ENCODE measurements around the gene STK32C. TPM values are rescaled to one million over a fixed set of nuclear protein-coding genes. Genes with fewer than 3 reads are reported as not detected.

The STK32C gene
- total RNA-seq, 3 donors from 2014 or later = 5.6 to 12.8 (median 11.7) TPM

DNA sequence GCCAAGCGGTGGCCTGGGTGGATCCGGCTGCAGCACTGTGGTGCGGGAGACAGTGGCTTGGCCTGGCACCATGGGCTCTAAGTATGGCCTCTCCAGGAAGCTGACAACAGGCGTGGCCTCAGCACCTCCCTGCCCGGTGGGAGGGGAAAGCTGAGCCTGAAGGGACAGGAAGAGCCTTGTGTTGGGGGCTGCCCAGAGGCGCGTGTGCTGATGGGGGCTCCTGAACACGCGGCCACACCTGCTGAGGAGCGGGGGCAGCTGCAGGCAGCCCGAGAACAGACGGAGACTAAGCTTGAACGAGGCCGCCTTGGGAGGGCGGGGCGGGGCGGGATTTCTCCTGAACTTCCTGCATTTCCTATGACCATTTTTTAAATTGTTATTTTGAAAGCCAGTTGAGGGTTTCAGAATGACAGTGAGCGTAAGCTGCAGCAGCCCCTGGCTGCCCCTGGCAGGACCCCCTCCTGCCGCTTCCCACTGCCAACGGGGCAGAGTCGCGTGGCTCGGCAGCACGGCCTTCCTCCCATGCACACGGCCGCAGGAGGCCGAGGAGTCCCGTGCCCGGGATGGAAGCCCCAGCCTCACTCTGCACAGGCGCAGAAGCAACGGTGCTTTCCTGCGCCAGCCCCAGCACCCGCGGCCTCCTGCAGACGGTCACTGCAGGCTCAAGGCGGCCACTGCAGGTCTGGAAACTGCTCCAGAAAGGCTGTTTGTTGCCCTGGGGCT is 77.8 kb downstream of the STK32C start:
- no peaks in the 10 kb centered on the region for H3K36me3 ChIP-seq
- intact Hi-C loops (cut with DNase I; ENCODE audit: low total_unique reads) = loop anchor here (10.0 kb wide), 2 partner anchors 125 to 225 kb away; no protein-coding TSS in a partner anchor
- H3K9me3 ChIP-seq = no peaks in the 10 kb centered on the region
- H3K4me1 ChIP-seq = no peaks in the 10 kb centered on the region
- H3K27ac ChIP-seq = peak overlapping the region; percentile 60 to 62
- no peaks in the 10 kb centered on the region for H3K27me3 ChIP-seq
- peak overlapping the region; percentile 12 to 65 (median 52) for H3K4me3 ChIP-seq
- DNase-seq (ENCODE audit: low spot score in 2 of 2) = no peak
- TF ChIP-seq POLR2A (IDR thresholded peaks at IDR 0.05) = no peak
- TF ChIP-seq, protein P1, sequence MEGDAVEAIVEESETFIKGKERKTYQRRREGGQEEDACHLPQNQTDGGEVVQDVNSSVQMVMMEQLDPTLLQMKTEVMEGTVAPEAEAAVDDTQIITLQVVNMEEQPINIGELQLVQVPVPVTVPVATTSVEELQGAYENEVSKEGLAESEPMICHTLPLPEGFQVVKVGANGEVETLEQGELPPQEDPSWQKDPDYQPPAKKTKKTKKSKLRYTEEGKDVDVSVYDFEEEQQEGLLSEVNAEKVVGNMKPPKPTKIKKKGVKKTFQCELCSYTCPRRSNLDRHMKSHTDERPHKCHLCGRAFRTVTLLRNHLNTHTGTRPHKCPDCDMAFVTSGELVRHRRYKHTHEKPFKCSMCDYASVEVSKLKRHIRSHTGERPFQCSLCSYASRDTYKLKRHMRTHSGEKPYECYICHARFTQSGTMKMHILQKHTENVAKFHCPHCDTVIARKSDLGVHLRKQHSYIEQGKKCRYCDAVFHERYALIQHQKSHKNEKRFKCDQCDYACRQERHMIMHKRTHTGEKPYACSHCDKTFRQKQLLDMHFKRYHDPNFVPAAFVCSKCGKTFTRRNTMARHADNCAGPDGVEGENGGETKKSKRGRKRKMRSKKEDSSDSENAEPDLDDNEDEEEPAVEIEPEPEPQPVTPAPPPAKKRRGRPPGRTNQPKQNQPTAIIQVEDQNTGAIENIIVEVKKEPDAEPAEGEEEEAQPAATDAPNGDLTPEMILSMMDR (IDR thresholded peaks at IDR 0.05) = no peak
- no peak for TF ChIP-seq POLR2AphosphoS5 (IDR thresholded peaks at IDR 0.05)

DNA sequence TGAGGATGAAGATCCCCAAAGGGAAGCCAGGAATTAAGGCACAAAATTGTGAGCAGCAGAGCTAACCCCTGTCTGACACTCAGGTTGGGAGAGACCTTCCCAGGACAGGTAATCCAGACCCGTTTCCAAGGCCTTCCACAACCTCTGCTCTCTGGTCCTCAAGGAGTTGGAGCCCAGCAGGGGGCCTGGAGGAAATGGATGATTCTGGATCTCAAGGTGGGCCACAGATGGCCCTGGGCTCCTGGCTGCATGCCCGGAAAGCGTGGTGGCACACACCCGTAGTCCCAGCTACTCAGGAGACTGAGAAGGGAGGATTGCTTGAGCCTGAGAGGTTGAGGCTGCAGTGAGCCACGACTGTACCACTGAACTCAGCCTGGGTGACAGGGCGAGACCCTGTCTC is 78.7 kb downstream of the STK32C start:
- Histone ChIP-seq H3K9me3 (no peaks in the 10 kb centered on the region), H3K4me1 (no peaks in the 10 kb centered on the region), H3K27me3 (no peaks in the 10 kb centered on the region), H3K4me3 (no peak overlapping the region), H3K36me3 (no peaks in the 10 kb centered on the region), H3K27ac (no peak overlapping the region)
- TF ChIP-seq POLR2A (IDR thresholded peaks at IDR 0.05) = no peak
- no peak for TF ChIP-seq POLR2AphosphoS5 (IDR thresholded peaks at IDR 0.05)
- TF ChIP-seq, protein P1 (IDR thresholded peaks at IDR 0.05) = no peak
- no peak for DNase-seq (ENCODE audit: low spot score in 2 of 2)
- intact Hi-C loops (cut with DNase I; ENCODE audit: low total_unique reads) = loop anchor here (10.0 kb wide), 1 partner anchor 226 kb away; no protein-coding TSS in a partner anchor

DNA sequence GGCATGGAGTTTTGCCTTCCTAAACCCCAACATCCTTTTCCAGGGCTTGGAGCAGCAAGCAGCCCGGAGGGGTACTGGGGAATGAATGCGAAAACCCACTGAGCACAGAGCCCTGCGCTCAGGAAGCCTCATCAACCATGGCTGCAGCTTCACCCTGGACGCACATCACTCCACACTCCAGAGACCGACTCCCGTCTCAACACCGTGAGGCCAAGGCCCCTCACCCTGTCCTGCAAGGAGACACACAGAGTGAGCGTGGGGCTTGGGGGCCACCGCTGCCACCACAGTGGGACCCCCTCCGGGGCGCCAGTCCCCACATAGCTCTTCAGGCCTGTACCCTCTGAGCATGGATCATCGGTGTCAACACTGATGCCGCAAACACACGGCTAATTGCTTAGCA is 79.1 kb downstream of the STK32C start:
- intact Hi-C loops (cut with DNase I; ENCODE audit: low total_unique reads) = loop anchor here (10.0 kb wide), 1 partner anchor 226 kb away; no protein-coding TSS in a partner anchor
- Histone ChIP-seq H3K27me3 (no peaks in the 10 kb centered on the region), H3K4me3 (no peak overlapping the region), H3K4me1 (no peaks in the 10 kb centered on the region), H3K27ac (no peak overlapping the region), H3K36me3 (no peaks in the 10 kb centered on the region), H3K9me3 (no peaks in the 10 kb centered on the region)
- TF ChIP-seq POLR2A (IDR thresholded peaks at IDR 0.05) (no peak), POLR2AphosphoS5 (IDR thresholded peaks at IDR 0.05) (no peak)
- TF ChIP-seq, protein P1 (IDR thresholded peaks at IDR 0.05) = no peak
- no peak for DNase-seq (ENCODE audit: low spot score in 2 of 2)

DNA sequence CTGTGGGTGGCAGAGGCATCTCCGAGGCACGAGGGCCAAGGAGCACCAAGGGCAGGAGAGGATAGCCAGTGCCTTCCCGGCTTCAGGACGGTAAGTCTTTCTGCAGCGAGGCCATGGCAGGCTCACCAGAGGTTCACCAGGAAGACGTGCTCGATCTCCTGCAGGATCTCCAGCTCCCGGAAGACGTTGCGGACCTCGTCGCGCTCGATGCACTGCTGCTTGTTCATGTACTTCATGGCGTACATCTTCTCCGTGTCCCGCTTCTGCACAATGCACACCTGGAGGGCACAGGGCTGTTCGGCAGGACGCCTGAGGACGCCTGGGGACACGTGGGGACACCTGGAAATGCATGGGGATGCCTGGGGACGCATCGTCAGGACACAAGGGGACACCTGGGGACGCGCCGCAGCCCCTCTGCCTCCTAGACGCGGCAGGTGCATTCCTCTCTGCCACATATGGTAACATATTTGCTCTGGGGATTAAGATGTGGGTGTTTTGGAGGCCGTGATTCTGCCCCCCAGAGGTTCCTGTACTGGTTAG is 79.8 kb downstream of the STK32C start:
- H3K36me3 ChIP-seq = no peaks in the 10 kb centered on the region
- no peak overlapping the region for H3K4me3 ChIP-seq
- intact Hi-C loops (cut with DNase I; ENCODE audit: low total_unique reads) = loop anchor here (10.0 kb wide), 1 partner anchor 227 kb away; no protein-coding TSS in a partner anchor
- no peak for DNase-seq (ENCODE audit: low spot score in 2 of 2)
- H3K27me3 ChIP-seq = no peaks in the 10 kb centered on the region
- H3K4me1 ChIP-seq = no peaks in the 10 kb centered on the region
- H3K27ac ChIP-seq = no peak overlapping the region
- TF ChIP-seq POLR2AphosphoS5 (IDR thresholded peaks at IDR 0.05) (no peak), POLR2A (IDR thresholded peaks at IDR 0.05) (no peak)
- TF ChIP-seq, protein P1 (IDR thresholded peaks at IDR 0.05) = no peak
- H3K9me3 ChIP-seq = no peaks in the 10 kb centered on the region

Measured in breast epithelium (tissue), 4 donors.